GM13976 (cell line): ENCODE measurements around the gene NF1.
"Not testable (repeated sequence)": the region's sequence is repeated elsewhere in the genome, so short reads cannot be mapped to it uniquely, and the experiment has no call there.

Experiments
- DNase-seq: peaks from one replicate; pipeline ENCODE4 v3.0.0; 2012; ENCODE audit warnings: low spot score
- in situ Hi-C: fragments of 300-500 bp; cut with MboI; formaldehyde crosslinking; loops from one replicate; pipeline ENCODE4 v1.12.0; 2022; ENCODE audit warnings: low sequenced_read_pairs, mixed read lengths, inconsistent platforms; ENCODE audit not compliant: unreplicated experiment
- TF ChIP-seq, protein P1 (sequence below): IDR thresholded peaks from 2 replicates; pipeline ENCODE4 v1.5.1; 2012; ENCODE audit warnings: borderline replicate concordance, mild to moderate bottlenecking; ENCODE audit not compliant: insufficient read depth; ENCODE audit errors: extremely low read depth, missing control alignments, control extremely low read depth

Gene NF1

DNA sequence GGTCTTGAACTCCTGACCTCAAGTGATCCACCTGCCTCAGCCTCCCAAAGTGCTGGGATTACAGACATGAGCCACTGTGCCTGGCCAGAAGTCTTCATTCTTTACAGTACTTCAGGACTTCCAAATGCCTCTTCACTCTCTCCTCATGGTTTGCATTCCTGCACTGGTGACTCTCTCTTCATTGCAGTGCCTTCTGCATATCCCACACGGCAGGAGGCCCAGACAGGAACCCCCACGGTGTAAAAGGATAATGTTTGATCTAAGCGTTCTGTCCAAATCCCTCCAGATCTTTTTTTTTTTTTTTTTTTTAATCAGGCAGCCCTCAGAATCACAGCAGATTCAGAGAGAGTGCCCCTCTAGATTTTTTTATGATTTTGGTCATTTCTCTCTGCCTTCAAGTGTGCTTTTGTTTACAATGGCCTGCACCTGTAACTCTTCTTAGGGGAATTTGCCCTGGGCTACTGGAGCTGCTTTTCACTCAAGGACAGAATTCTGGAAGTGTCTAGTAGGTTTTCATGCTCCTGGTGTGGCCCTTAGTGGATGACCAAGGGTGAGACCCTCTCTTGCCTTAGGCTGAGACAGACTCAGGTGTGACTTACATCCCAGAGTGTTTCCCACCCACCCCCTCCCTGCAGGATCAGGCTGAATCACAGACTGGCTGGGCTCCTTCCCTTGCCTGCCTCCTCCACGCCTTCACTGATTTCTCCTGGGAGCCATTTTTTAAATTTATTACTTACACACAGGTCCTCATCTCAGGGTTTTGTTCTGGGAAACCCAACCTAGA, 19.8 kb upstream of the NF1 start:
- TF ChIP-seq, protein P1, sequence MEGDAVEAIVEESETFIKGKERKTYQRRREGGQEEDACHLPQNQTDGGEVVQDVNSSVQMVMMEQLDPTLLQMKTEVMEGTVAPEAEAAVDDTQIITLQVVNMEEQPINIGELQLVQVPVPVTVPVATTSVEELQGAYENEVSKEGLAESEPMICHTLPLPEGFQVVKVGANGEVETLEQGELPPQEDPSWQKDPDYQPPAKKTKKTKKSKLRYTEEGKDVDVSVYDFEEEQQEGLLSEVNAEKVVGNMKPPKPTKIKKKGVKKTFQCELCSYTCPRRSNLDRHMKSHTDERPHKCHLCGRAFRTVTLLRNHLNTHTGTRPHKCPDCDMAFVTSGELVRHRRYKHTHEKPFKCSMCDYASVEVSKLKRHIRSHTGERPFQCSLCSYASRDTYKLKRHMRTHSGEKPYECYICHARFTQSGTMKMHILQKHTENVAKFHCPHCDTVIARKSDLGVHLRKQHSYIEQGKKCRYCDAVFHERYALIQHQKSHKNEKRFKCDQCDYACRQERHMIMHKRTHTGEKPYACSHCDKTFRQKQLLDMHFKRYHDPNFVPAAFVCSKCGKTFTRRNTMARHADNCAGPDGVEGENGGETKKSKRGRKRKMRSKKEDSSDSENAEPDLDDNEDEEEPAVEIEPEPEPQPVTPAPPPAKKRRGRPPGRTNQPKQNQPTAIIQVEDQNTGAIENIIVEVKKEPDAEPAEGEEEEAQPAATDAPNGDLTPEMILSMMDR: no peak
- DNase-seq: no peak
- in situ Hi-C loops: no loop called here

DNA sequence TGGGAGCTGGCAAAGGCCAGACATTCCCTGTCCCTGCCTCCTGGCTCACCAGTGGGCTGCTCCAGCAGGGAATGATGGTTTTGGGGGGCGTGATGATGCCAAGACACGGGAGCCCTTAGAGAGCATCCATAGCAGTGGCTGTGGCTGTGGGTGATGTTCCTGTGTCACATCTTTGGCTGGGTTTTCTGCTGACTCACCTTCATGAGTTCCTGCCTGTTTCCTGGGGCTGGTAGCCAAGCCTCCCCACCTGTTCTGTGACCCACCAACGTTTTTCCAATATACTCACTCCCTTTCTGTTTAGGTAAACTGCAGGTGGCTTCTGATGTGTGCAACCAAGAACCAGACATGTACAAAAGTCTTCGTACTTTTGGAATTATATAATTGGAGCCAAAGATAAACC, 16.5 kb upstream of the NF1 start:
- in situ Hi-C loops: no loop called here
- TF ChIP-seq, protein P1: no peak
- DNase-seq: no peak

DNA sequence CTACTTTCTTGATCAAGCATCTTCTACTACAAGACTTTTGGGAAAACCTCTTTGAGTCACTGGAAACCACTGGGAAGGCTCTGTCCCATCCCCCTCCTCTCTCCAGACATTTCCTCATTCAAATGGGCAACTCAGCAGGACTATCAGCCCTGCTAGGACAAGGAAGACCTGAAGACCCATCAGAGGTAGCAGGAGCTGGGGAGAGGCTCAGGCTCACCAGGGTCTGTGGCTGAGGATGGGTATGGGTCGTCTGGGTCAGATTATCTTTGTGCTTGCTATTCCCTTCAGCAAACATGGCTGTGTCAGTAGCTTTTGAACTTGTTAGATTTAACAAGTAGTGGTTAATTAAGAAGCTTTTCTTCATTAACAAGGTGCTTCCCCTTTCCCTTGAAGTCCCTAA, 15.0 kb upstream of the NF1 start:
- TF ChIP-seq, protein P1: no peak
- in situ Hi-C loops: no loop called here
- no peak for DNase-seq

DNA sequence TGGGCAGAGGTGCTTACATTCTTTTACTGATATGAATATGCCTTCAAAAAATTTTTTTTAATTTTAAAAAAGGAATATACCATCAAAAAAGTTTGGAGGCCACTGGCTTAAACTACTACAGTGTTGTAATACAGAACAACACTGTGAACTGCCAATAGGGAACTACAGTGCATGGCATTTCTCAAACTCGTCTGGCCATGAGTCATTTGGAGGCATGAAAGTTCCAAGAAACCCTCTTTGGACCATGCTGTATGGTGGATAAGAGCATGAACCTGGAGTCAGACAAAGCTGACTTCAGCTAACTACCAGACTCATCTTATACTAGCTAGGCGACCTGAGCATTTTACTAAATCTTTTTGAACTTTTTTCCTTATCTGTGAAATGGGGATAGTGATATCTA, 9.2 kb upstream of the NF1 start:
- TF ChIP-seq, protein P1: no peak
- in situ Hi-C loops: no loop called here
- no peak for DNase-seq

DNA sequence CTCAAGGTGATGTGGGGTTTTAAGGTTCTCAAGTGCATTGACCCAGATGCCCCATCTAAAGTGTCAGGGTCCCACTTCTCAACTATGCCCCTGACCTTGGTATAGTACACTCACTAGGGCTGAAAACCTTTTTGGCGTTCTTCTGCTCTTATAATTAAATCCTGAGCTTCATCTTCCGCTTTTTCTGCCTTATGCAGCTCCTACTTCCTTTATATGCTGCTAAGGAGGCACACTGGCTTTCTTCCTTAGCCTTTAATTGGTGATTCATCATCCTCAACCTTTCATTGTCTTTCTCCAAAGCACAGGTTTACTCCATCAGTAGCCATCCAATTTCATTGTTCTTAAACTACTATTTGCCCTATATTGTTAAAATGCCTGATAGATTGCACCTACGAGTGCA, 5.3 kb upstream of the NF1 start:
- TF ChIP-seq, protein P1: no peak
- no peak for DNase-seq
- in situ Hi-C loops: no loop called here

DNA sequence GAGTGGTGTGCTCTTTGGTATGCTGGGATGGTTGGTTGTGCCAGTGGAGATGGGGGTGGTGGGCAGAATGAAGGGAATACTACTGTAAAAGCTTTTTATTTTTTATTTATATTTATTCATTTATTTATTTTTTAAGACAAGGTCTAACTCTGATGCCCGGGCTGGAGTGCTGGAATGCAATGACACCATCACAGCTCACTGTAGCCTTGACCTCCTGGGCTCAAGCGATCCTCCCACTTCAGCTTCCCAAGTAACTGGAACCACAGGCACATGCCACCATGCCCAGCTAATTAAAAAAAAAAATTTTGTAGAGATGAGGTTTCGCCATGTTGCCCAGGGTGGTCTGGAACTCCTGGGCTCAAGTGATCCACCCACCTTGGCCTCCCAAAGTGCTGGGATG, 4.1 kb upstream of the NF1 start:
- in situ Hi-C loops, DNase-seq: not testable (repeated sequence)

DNA sequence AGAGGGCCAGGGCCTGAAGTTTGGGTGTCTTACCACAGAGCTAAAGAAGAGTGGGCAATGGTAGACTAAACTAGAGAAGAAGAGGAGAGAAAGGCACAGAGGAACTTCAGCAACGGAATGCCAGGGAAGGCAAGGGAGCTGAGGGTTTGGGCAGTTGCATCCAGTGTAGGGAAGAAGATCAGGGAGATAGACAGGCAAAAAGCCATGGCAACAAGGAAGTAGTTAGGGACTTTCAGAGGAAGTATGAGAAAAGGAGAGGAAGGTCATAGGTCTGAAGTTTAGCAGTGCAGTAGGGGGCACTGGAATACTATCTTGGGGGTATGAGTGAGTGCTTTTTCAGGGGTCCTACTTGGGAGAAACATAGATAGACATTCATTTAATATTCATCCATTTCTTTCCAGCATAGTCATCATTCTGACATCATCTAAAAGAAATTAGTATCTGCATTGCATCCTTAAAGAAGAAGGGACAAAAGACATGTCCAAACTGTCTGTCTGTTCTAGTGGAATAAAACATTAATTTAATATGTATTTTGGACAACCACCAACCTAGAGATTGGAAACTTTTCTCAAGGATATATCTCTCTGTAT, 2.2 kb upstream of the NF1 start:
- TF ChIP-seq, protein P1: no peak
- in situ Hi-C loops: no loop called here
- DNase-seq: no peak
